ENCODE data around the gene ZXDC. TPM values are rescaled to one million over a fixed set of nuclear protein-coding genes. Genes with fewer than 3 reads are reported as not detected.

ZXDC gene
- total and polyA plus RNA-seq, 2 experiments from 2014 or later, result 24.1 to 25.0 TPM

GRCh38 chr3:126434264-126434590 is 41.5 kb downstream of the ZXDC start:
- no peak overlapping the region for H2AFZ ChIP-seq
- H4K20me1 ChIP-seq (ENCODE audit: insufficient read depth, poor library complexity, severe bottlenecking), result no peaks in the 10 kb centered on the region
- TF ChIP-seq EZH2 (IDR thresholded peaks at IDR 0.05; ENCODE audit: borderline replicate concordance), result no peak
- no peak for TF ChIP-seq EZH2phosphoT487 (IDR thresholded peaks at IDR 0.05; ENCODE audit: low read depth, severe bottlenecking, unreplicated experiment)
- no peak for TF ChIP-seq CTCF (IDR thresholded peaks at IDR 0.05; ENCODE audit: poor library complexity)
- H3K27me3 ChIP-seq, result no peaks in the 10 kb centered on the region
- WGBS (ENCODE audit: low lambda C conversion rate, missing lambda C conversion rate), result 96% methylated on average over 6 of the region's 6 CpGs
- no peak overlapping the region for H3K27ac ChIP-seq
- no peaks in the 10 kb centered on the region for H3K36me3 ChIP-seq (replicated peaks; ENCODE audit: insufficient read depth, low read depth)
- H3K4me2 ChIP-seq, result no peak overlapping the region
- H3K4me3 ChIP-seq, result no peak overlapping the region
- no peaks in the 10 kb centered on the region for H3K9me3 ChIP-seq (ENCODE audit: low read depth)
- H3K9me2 ChIP-seq (replicated peaks; ENCODE audit: insufficient read depth), result no peaks in the 10 kb centered on the region
- H3K4me1 ChIP-seq (ENCODE audit: insufficient read depth), result no peaks in the 10 kb centered on the region
- DNase-seq (ENCODE audit: low spot score), result no peak
- no peaks in the 10 kb centered on the region for H3K79me2 ChIP-seq

- no peaks in the 10 kb centered on the region for H3K36me3 ChIP-seq (replicated peaks; ENCODE audit: insufficient read depth, low read depth)
These were observed 42.0 kb downstream of the ZXDC start for GRCh38 chr3:126433496-126434263.

GRCh38 chr3:126433105-126433430 is 42.6 kb downstream of the ZXDC start:
- TF ChIP-seq CTCF (IDR thresholded peaks at IDR 0.05; ENCODE audit: poor library complexity), result no peak
- no peak for TF ChIP-seq EZH2 (IDR thresholded peaks at IDR 0.05; ENCODE audit: borderline replicate concordance)
- no peak for TF ChIP-seq EZH2phosphoT487 (IDR thresholded peaks at IDR 0.05; ENCODE audit: low read depth, severe bottlenecking, unreplicated experiment)
- Histone ChIP-seq H4K20me1 (ENCODE audit: insufficient read depth, poor library complexity, severe bottlenecking) (no peaks in the 10 kb centered on the region), H3K79me2 (no peaks in the 10 kb centered on the region), H3K9me3 (ENCODE audit: low read depth) (no peaks in the 10 kb centered on the region), H3K4me1 (ENCODE audit: insufficient read depth) (no peaks in the 10 kb centered on the region), H3K4me3 (no peak overlapping the region), H3K27ac (no peak overlapping the region), H3K9me2 (replicated peaks; ENCODE audit: insufficient read depth) (no peaks in the 10 kb centered on the region), H3K36me3 (replicated peaks; ENCODE audit: insufficient read depth, low read depth) (no peaks in the 10 kb centered on the region), H2AFZ (no peak overlapping the region), H3K4me2 (no peak overlapping the region), H3K27me3 (no peaks in the 10 kb centered on the region)
- no peak for DNase-seq (ENCODE audit: low spot score)
- 96% methylated on average over 6 of the region's 6 CpGs for WGBS (ENCODE audit: low lambda C conversion rate, missing lambda C conversion rate)

More at GRCh38 chr3:126433496-126434263, 42.0 kb downstream of the ZXDC start:
- Histone ChIP-seq H4K20me1 (ENCODE audit: insufficient read depth, poor library complexity, severe bottlenecking) (no peaks in the 10 kb centered on the region), H3K4me1 (ENCODE audit: insufficient read depth) (no peaks in the 10 kb centered on the region), H3K9me3 (ENCODE audit: low read depth) (no peaks in the 10 kb centered on the region), H3K9me2 (replicated peaks; ENCODE audit: insufficient read depth) (no peaks in the 10 kb centered on the region), H3K79me2 (no peaks in the 10 kb centered on the region), H2AFZ (no peak overlapping the region), H3K4me2 (no peak overlapping the region), H3K27ac (no peak overlapping the region), H3K27me3 (no peaks in the 10 kb centered on the region), H3K4me3 (no peak overlapping the region)
- WGBS (ENCODE audit: low lambda C conversion rate, missing lambda C conversion rate), result 91% methylated on average over 13 of the region's 13 CpGs
- no peak for DNase-seq (ENCODE audit: low spot score)
- TF ChIP-seq EZH2 (IDR thresholded peaks at IDR 0.05; ENCODE audit: borderline replicate concordance), result no peak
- no peak for TF ChIP-seq CTCF (IDR thresholded peaks at IDR 0.05; ENCODE audit: poor library complexity)
- TF ChIP-seq EZH2phosphoT487 (IDR thresholded peaks at IDR 0.05; ENCODE audit: low read depth, severe bottlenecking, unreplicated experiment), result no peak
